Sciatic nerve (tissue), 2 donors: ENCODE data around the gene RMI2. TPM values are rescaled to one million over a fixed set of nuclear protein-coding genes. Genes with fewer than 3 reads are reported as not detected.

Source experiments
- ATAC-seq: fragments of 200-7000 bp; cut with Tn5 transposase; one replicate; pipeline ENCODE4 v1.9.1; 2020; ENCODE audit warnings: mild to moderate bottlenecking, moderate library complexity
- DNase-seq: peaks from one replicate; pipeline ENCODE4 v3.0.0-alpha.2; 2020; ENCODE audit warnings: low spot score
- intact Hi-C: fragments of 100-400 bp; cut with DNase I; formaldehyde crosslinking; loops from one replicate; pipeline ENCODE4 v1.14.2; 2022
- total RNA-seq: library from RNA; stranded (reverse); fragmentation: NEBNext Ultra II Directional; extraction: Animal tissue kit (Norgen Biotek cat#: 25700); gene quantifications from one replicate; pipeline ENCODE4 v1.2.1, GENCODE V29; 2021
- donor health status: DM: no; HTN: no; CAD: no.
- donor health status: DM: no; HTN: no; CAD: no.

The RMI2 gene
- total RNA-seq, 1 donor from 2014 or later, result 1.5 TPM

- no peak for DNase-seq
- intact Hi-C loops, result no loop called here
- no peak for ATAC-seq
Observed at GRCh38 chr16:11308493-11309283, 36.6 kb upstream of the RMI2 start.

- ATAC-seq (no peak), DNase-seq (no peak)
- intact Hi-C loops, result no loop called here
Observed at GRCh38 chr16:11309895-11310633, 35.2 kb upstream of the RMI2 start.

- ATAC-seq (no peak), DNase-seq (no peak)
- intact Hi-C loops, result no loop called here
Observed at GRCh38 chr16:11310634-11310977, 34.7 kb upstream of the RMI2 start.

- no peak for ATAC-seq
- no peak for DNase-seq
- intact Hi-C loops, result no loop called here
Observed at GRCh38 chr16:11310997-11311561, 34.2 kb upstream of the RMI2 start.

- intact Hi-C loops, result no loop called here
- peak; percentile 33 for ATAC-seq
- no peak for DNase-seq
Observed at GRCh38 chr16:11312718-11313492, 32.4 kb upstream of the RMI2 start.

- intact Hi-C loops, result no loop called here
- ATAC-seq (no peak), DNase-seq (no peak)
Observed at GRCh38 chr16:11313493-11314308, 31.6 kb upstream of the RMI2 start.

- intact Hi-C loops, result no loop called here
- DNase-seq (no peak), ATAC-seq (no peak)
Observed at GRCh38 chr16:11314309-11314894, 30.9 kb upstream of the RMI2 start.

GRCh38 chr16:11315510-11315909 lies 29.7 kb upstream of the RMI2 start:
- no peak for DNase-seq
- ATAC-seq, result peak; percentile 24
- intact Hi-C loops, result no loop called here

GRCh38 chr16:11316331-11317015 lies 28.8 kb upstream of the RMI2 start:
- intact Hi-C loops, result no loop called here
- ATAC-seq (peak; percentile 25), DNase-seq (no peak)

GRCh38 chr16:11318817-11319216 lies 26.4 kb upstream of the RMI2 start:
- ATAC-seq (no peak), DNase-seq (no peak)
- intact Hi-C loops, result no loop called here

GRCh38 chr16:11319529-11320146 lies 25.6 kb upstream of the RMI2 start:
- no peak for DNase-seq
- no peak for ATAC-seq
- intact Hi-C loops, result no loop called here

- ATAC-seq (no peak), DNase-seq (no peak)
- intact Hi-C loops, result no loop called here
Observed at GRCh38 chr16:11320170-11320569, 25.1 kb upstream of the RMI2 start.

- intact Hi-C loops, result no loop called here
- no peak for ATAC-seq
Observed at GRCh38 chr16:11321662-11322061, 23.6 kb upstream of the RMI2 start.

GRCh38 chr16:11322823-11323222 lies 22.4 kb upstream of the RMI2 start:
- no peak for DNase-seq
- intact Hi-C loops, result no loop called here
- no peak for ATAC-seq

More at GRCh38 chr16:11321662-11322061, 23.6 kb upstream of the RMI2 start:
- DNase-seq, result no peak

- no peak for ATAC-seq
- no peak for DNase-seq
- intact Hi-C loops, result no loop called here
Observed at GRCh38 chr16:11323551-11324336, 21.5 kb upstream of the RMI2 start.

- ATAC-seq (no peak), DNase-seq (no peak)
- intact Hi-C loops, result no loop called here
Observed at GRCh38 chr16:11325404-11326083, 19.7 kb upstream of the RMI2 start.
